Measurements from ENCODE around the gene RABGAP1.
A peak's percentile ranks its signal among the peaks of the same experiment; 100 is the strongest.

RABGAP1 gene

GRCh38 chr9:123059472-123060220, 118.8 kb downstream of the RABGAP1 start:
- Histone ChIP-seq H3K36me3 (ENCODE audit: insufficient read depth, low read depth, low read length) (peaks cover 32% of the 10 kb centered on the region), H3K27me3 (ENCODE audit: insufficient read depth, low read length) (no peaks in the 10 kb centered on the region), H3K4me1 (ENCODE audit: insufficient read depth, low read length) (no peaks in the 10 kb centered on the region), H3K9me3 (ENCODE audit: insufficient read depth, low read depth, low read length) (no peaks in the 10 kb centered on the region), H3K27ac (ENCODE audit: low read length) (no peak overlapping the region), H3K9ac (ENCODE audit: low read depth, low read length) (no peak overlapping the region), H3K4me3 (ENCODE audit: low read length) (no peak overlapping the region)

DNA sequence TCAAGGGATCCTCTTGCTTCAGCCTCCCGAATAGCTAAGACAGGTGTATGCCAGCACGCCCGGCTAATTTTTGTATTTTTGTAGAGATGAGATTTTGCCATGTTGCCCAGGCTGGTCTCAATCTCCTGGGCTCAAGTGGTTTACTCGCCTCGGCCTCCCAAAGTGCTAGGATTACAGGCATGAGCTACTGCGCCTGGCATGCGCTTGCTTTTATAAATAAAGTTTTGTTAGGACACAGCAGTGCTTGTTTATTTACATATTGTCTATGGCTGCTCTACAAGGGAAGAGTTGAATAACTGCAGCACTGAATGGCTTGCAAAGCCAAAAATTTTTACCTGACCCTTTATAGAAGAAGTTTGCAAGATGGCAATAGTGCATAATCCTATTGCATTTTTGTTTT, 120.4 kb downstream of the RABGAP1 start:
- no peaks in the 10 kb centered on the region for H3K9me3 ChIP-seq (ENCODE audit: insufficient read depth, low read depth, low read length)
- H3K9ac ChIP-seq (ENCODE audit: low read depth, low read length), result no peak overlapping the region
- H3K27me3 ChIP-seq (ENCODE audit: insufficient read depth, low read length), result no peaks in the 10 kb centered on the region
- H3K4me1 ChIP-seq (ENCODE audit: insufficient read depth, low read length), result no peaks in the 10 kb centered on the region
- no peak overlapping the region for H3K4me3 ChIP-seq (ENCODE audit: low read length)
- H3K36me3 ChIP-seq (ENCODE audit: insufficient read depth, low read depth, low read length), result peaks cover 39% of the 10 kb centered on the region
- no peak overlapping the region for H3K27ac ChIP-seq (ENCODE audit: low read length)

- H3K27ac ChIP-seq (ENCODE audit: low read length), result no peak overlapping the region
- H3K9me3 ChIP-seq (ENCODE audit: insufficient read depth, low read depth, low read length), result no peaks in the 10 kb centered on the region
- peaks cover 53% of the 10 kb centered on the region for H3K36me3 ChIP-seq (ENCODE audit: insufficient read depth, low read depth, low read length)
- no peaks in the 10 kb centered on the region for H3K4me1 ChIP-seq (ENCODE audit: insufficient read depth, low read length)
- no peak overlapping the region for H3K4me3 ChIP-seq (ENCODE audit: low read length)
- H3K27me3 ChIP-seq (ENCODE audit: insufficient read depth, low read length), result no peaks in the 10 kb centered on the region
- no peak overlapping the region for H3K9ac ChIP-seq (ENCODE audit: low read depth, low read length)
These were observed 121.7 kb downstream of the RABGAP1 start for GRCh38 chr9:123062351-123063176.

GRCh38 chr9:123063177-123063598, 122.4 kb downstream of the RABGAP1 start:
- Histone ChIP-seq H3K4me1 (ENCODE audit: insufficient read depth, low read length) (no peaks in the 10 kb centered on the region), H3K9me3 (ENCODE audit: insufficient read depth, low read depth, low read length) (no peaks in the 10 kb centered on the region), H3K36me3 (ENCODE audit: insufficient read depth, low read depth, low read length) (peaks cover 56% of the 10 kb centered on the region), H3K27ac (ENCODE audit: low read length) (no peak overlapping the region), H3K4me3 (ENCODE audit: low read length) (no peak overlapping the region), H3K27me3 (ENCODE audit: insufficient read depth, low read length) (no peaks in the 10 kb centered on the region), H3K9ac (ENCODE audit: low read depth, low read length) (no peak overlapping the region)

- Histone ChIP-seq H3K36me3 (ENCODE audit: insufficient read depth, low read depth, low read length) (peaks cover 58% of the 10 kb centered on the region), H3K9ac (ENCODE audit: low read depth, low read length) (no peak overlapping the region), H3K27me3 (ENCODE audit: insufficient read depth, low read length) (no peaks in the 10 kb centered on the region), H3K9me3 (ENCODE audit: insufficient read depth, low read depth, low read length) (no peaks in the 10 kb centered on the region), H3K27ac (ENCODE audit: low read length) (no peak overlapping the region), H3K4me1 (ENCODE audit: insufficient read depth, low read length) (no peaks in the 10 kb centered on the region), H3K4me3 (ENCODE audit: low read length) (no peak overlapping the region)
These were observed 123.1 kb downstream of the RABGAP1 start for GRCh38 chr9:123063896-123064295.

DNA sequence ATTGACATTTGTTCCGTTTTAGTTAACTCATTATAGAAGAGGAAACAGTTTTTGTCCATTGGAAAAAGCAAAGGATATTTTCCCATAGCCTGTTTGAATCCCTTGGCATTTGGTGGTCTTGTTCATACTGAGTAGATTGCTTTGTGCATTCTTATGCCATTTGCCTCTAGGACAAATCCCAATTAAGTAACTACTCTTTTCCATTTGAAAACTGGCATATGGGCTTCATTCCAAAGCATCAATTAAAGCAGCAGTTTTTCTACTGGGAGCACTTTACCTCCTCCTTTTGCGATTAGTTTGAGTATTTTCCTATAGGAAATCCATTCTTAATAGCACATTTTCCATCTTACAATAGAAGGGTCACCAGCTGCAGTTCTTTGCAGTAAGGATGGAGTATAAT, 123.9 kb downstream of the RABGAP1 start:
- Histone ChIP-seq H3K36me3 (ENCODE audit: insufficient read depth, low read depth, low read length) (peaks cover 53% of the 10 kb centered on the region), H3K9ac (ENCODE audit: low read depth, low read length) (no peak overlapping the region), H3K9me3 (ENCODE audit: insufficient read depth, low read depth, low read length) (no peaks in the 10 kb centered on the region), H3K4me1 (ENCODE audit: insufficient read depth, low read length) (no peaks in the 10 kb centered on the region), H3K4me3 (ENCODE audit: low read length) (no peak overlapping the region), H3K27ac (ENCODE audit: low read length) (no peak overlapping the region), H3K27me3 (ENCODE audit: insufficient read depth, low read length) (no peaks in the 10 kb centered on the region)

DNA sequence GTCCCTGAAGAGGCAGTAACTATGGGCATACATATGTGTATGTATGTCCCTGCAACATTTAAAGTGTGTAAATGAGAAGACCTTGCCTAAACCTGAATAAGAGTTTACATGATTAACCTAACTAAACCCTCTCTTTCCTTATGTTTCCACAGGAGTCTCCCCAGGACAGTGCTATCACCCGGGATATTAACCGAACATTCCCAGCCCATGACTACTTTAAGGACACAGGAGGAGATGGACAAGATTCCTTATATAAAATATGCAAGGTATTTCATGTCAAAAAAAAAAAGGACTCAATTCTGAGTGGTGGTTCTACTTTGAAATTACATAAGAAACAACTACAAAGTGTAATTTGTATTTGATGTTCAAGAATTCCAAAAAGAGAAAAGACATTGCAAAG, 124.4 kb downstream of the RABGAP1 start:
- H3K4me3 ChIP-seq (ENCODE audit: low read length), result no peak overlapping the region
- H3K9me3 ChIP-seq (ENCODE audit: insufficient read depth, low read depth, low read length), result no peaks in the 10 kb centered on the region
- no peaks in the 10 kb centered on the region for H3K27me3 ChIP-seq (ENCODE audit: insufficient read depth, low read length)
- H3K4me1 ChIP-seq (ENCODE audit: insufficient read depth, low read length), result no peaks in the 10 kb centered on the region
- H3K36me3 ChIP-seq (ENCODE audit: insufficient read depth, low read depth, low read length), result peaks cover 56% of the 10 kb centered on the region
- H3K9ac ChIP-seq (ENCODE audit: low read depth, low read length), result no peak overlapping the region
- no peak overlapping the region for H3K27ac ChIP-seq (ENCODE audit: low read length)

GRCh38 chr9:123067136-123067535, 126.3 kb downstream of the RABGAP1 start:
- peaks cover 59% of the 10 kb centered on the region for H3K36me3 ChIP-seq (ENCODE audit: insufficient read depth, low read depth, low read length)
- H3K4me1 ChIP-seq (ENCODE audit: insufficient read depth, low read length), result peaks cover 14% of the 10 kb centered on the region; the same call in 1 of the 2 replicates
- no peak overlapping the region for H3K4me3 ChIP-seq (ENCODE audit: low read length)
- no peaks in the 10 kb centered on the region for H3K9me3 ChIP-seq (ENCODE audit: insufficient read depth, low read depth, low read length)
- no peak overlapping the region for H3K9ac ChIP-seq (ENCODE audit: low read depth, low read length)
- no peaks in the 10 kb centered on the region for H3K27me3 ChIP-seq (ENCODE audit: insufficient read depth, low read length)
- H3K27ac ChIP-seq (ENCODE audit: low read length), result no peak overlapping the region

- no peak overlapping the region for H3K9ac ChIP-seq (ENCODE audit: low read depth, low read length)
- H3K27me3 ChIP-seq (ENCODE audit: insufficient read depth, low read length), result no peaks in the 10 kb centered on the region
- H3K27ac ChIP-seq (ENCODE audit: low read length), result no peak overlapping the region
- no peak overlapping the region for H3K4me3 ChIP-seq (ENCODE audit: low read length)
- no peaks in the 10 kb centered on the region for H3K9me3 ChIP-seq (ENCODE audit: insufficient read depth, low read depth, low read length)
- peaks cover 49% of the 10 kb centered on the region for H3K36me3 ChIP-seq (ENCODE audit: insufficient read depth, low read depth, low read length)
- H3K4me1 ChIP-seq (ENCODE audit: insufficient read depth, low read length), result peaks cover 32% of the 10 kb centered on the region
These were observed 128.2 kb downstream of the RABGAP1 start for GRCh38 chr9:123069010-123069481.

GRCh38 chr9:123070198-123070597, 129.4 kb downstream of the RABGAP1 start:
- no peaks in the 10 kb centered on the region for H3K27me3 ChIP-seq (ENCODE audit: insufficient read depth, low read length)
- peaks cover 52% of the 10 kb centered on the region for H3K36me3 ChIP-seq (ENCODE audit: insufficient read depth, low read depth, low read length)
- H3K4me3 ChIP-seq (ENCODE audit: low read length), result no peak overlapping the region
- H3K27ac ChIP-seq (ENCODE audit: low read length), result no peak overlapping the region
- peaks cover 39% of the 10 kb centered on the region for H3K4me1 ChIP-seq (ENCODE audit: insufficient read depth, low read length)
- H3K9ac ChIP-seq (ENCODE audit: low read depth, low read length), result no peak overlapping the region
- no peaks in the 10 kb centered on the region for H3K9me3 ChIP-seq (ENCODE audit: insufficient read depth, low read depth, low read length)

DNA sequence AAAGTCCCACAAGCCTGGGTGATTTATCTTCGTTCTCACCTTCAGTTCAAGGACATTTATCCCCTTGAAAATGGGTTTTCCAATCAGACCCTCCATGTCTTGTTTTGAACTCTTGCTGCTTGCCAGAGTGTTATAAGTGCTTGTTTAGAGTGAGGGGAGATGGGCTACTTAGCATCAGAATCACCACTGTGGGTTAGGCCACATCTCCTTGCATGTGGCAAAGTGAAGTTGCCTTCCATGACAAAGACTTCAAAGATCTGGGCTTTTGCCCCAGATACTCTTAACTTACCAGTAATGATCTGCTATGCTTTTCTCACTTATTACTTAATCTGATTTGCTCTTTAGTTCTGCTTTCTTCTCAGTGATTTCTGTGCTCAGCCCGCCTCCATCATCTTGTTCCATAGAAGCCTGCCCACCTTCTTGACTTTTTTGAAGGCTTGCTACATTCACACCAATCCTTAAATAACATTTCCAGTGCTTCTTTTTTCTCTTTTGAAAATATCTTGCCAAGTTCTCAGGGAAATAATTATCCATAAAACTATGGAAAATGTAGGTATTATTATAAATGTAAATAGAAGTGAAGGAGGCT, 131.7 kb downstream of the RABGAP1 start:
- peaks cover 43% of the 10 kb centered on the region for H3K36me3 ChIP-seq (ENCODE audit: insufficient read depth, low read depth, low read length)
- H3K4me1 ChIP-seq (ENCODE audit: insufficient read depth, low read length), result peaks cover 51% of the 10 kb centered on the region
- peak overlapping the region; percentile 63 for H3K27ac ChIP-seq (ENCODE audit: low read length)
- H3K27me3 ChIP-seq (ENCODE audit: insufficient read depth, low read length), result no peaks in the 10 kb centered on the region
- peak overlapping the region; percentile 52; the same call in 1 of the 2 replicates for H3K4me3 ChIP-seq (ENCODE audit: low read length)
- H3K9me3 ChIP-seq (ENCODE audit: insufficient read depth, low read depth, low read length), result no peaks in the 10 kb centered on the region
- H3K9ac ChIP-seq (ENCODE audit: low read depth, low read length), result peak overlapping the region; percentile 38; the same call in 1 of the 2 replicates
